HT-29 (cell line): Measurements from ENCODE around the gene TOR1AIP2. TPM values are rescaled to one million over a fixed set of nuclear protein-coding genes. Genes with fewer than 3 reads are reported as not detected.
"Not testable (repeated sequence)": the region's sequence is repeated elsewhere in the genome, so short reads cannot be mapped to it uniquely, and the experiment has no call there.

Experiments used
- DNase-seq: peaks from one replicate; pipeline ENCODE4 v3.0.0-alpha.2; 2015; ENCODE audit warnings: low spot score
- total RNA-seq: library from RNA; depleted of rRNA; stranded (reverse); fragments of >200 nt; shearing (Covaris generic); gene quantifications from 2 replicates; pipeline ENCODE4 v1.2.3, GENCODE V29; 2014

Gene TOR1AIP2
- total RNA-seq, 1 experiment from 2014 or later: 32.6 TPM

- no peak for DNase-seq
Observed at GRCh38 chr1:179875596-179876299, 1.9 kb downstream of the TOR1AIP2 start.

- no peak for DNase-seq
Observed at GRCh38 chr1:179873438-179873851, 4.2 kb downstream of the TOR1AIP2 start.

GRCh38 chr1:179872558-179872957, 5.0 kb downstream of the TOR1AIP2 start:
- no peak for DNase-seq

- DNase-seq: no peak
Observed at GRCh38 chr1:179871940-179872339, 5.7 kb downstream of the TOR1AIP2 start.

- DNase-seq: no peak
Observed at GRCh38 chr1:179870870-179871269, 6.7 kb downstream of the TOR1AIP2 start.

- DNase-seq: peak; percentile 76
Observed at GRCh38 chr1:179867493-179868330, 9.9 kb downstream of the TOR1AIP2 start.

- DNase-seq: no peak
Observed at GRCh38 chr1:179866616-179867015, 11.0 kb downstream of the TOR1AIP2 start.

- DNase-seq: no peak
Observed at GRCh38 chr1:179865377-179865776, 12.2 kb downstream of the TOR1AIP2 start.

GRCh38 chr1:179860652-179861051, 17.0 kb downstream of the TOR1AIP2 start:
- no peak for DNase-seq

- no peak for DNase-seq
Observed at GRCh38 chr1:179857009-179857408, 20.6 kb downstream of the TOR1AIP2 start.

GRCh38 chr1:179856296-179856695, 21.3 kb downstream of the TOR1AIP2 start:
- DNase-seq: no peak

- DNase-seq: not testable (repeated sequence)
Observed at GRCh38 chr1:179855831-179856230, 21.8 kb downstream of the TOR1AIP2 start.

- no peak for DNase-seq
Observed at GRCh38 chr1:179853102-179853501, 24.5 kb downstream of the TOR1AIP2 start.

- no peak for DNase-seq
Observed at GRCh38 chr1:179848233-179848632, 29.4 kb downstream of the TOR1AIP2 start.

- no peak for DNase-seq
Observed at GRCh38 chr1:179840107-179840506, 37.5 kb downstream of the TOR1AIP2 start.

GRCh38 chr1:179836686-179837445, 40.7 kb downstream of the TOR1AIP2 start:
- DNase-seq: not testable (repeated sequence)

GRCh38 chr1:179831852-179832699, 45.5 kb downstream of the TOR1AIP2 start:
- DNase-seq: no peak

GRCh38 chr1:179831225-179831624, 46.4 kb downstream of the TOR1AIP2 start:
- DNase-seq: no peak

- no peak for DNase-seq
Observed at GRCh38 chr1:179828554-179829110, 49.0 kb downstream of the TOR1AIP2 start.

GRCh38 chr1:179826626-179827280, 50.9 kb downstream of the TOR1AIP2 start:
- no peak for DNase-seq
